Activated naive CD8-positive, alpha-beta T cell treated with anti-CD3 and anti-CD28 coated beads, Interleukin-2, amount 10 ng/mL, durations not matched to agents 7 days and 5 days (primary cell): Measurements from ENCODE around the gene DIAPH3. TPM values are rescaled to one million over a fixed set of nuclear protein-coding genes. Genes with fewer than 3 reads are reported as not detected.

Experiments used
- ATAC-seq: fragments of 150-1000 bp; cut with Tn5 transposase; one replicate; pipeline ENCODE4 v1.10.0; 2021; ENCODE audit warnings: low read depth, moderate library complexity
- POLR2A ChIA-PET: fragments of 350-600 bp; sonication (Branson Sonifier 250); formaldehyde crosslinking; loops from one replicate; lab custom pipeline; 2021; ENCODE audit warnings: antibody characterized with exemption; lab: Charles Lee
- DNase-seq: peaks from one replicate; pipeline ENCODE4 v3.0.0; 2021
- H3K27ac Mint-ChIP-seq: one replicate; pipeline ENCODE4 v1.8.0; 2022; ENCODE audit warnings: mild to moderate bottlenecking, mixed read lengths
- H3K27me3 Mint-ChIP-seq: one replicate; pipeline ENCODE4 v1.8.0; 2022; ENCODE audit warnings: mild to moderate bottlenecking, moderate library complexity, mixed read lengths
- H3K36me3 Mint-ChIP-seq: one replicate; pipeline ENCODE4 v1.8.0; 2021; ENCODE audit warnings: mild to moderate bottlenecking, mixed read lengths
- H3K4me1 Mint-ChIP-seq: one replicate; pipeline ENCODE4 v1.8.0; 2021; ENCODE audit warnings: mixed read lengths
- H3K4me3 Mint-ChIP-seq: one replicate; pipeline ENCODE4 v1.8.0; 2022; ENCODE audit warnings: mild to moderate bottlenecking, moderate library complexity, mixed read lengths
- H3K9me3 Mint-ChIP-seq: one replicate; pipeline ENCODE4 v1.8.0; 2021; ENCODE audit warnings: mixed read lengths
- total RNA-seq, 2 experiments: library from RNA; stranded (reverse); gene quantifications; one replicate each; pipeline ENCODE4 v1.2.3, GENCODE V29; 2021

Gene DIAPH3
- total RNA-seq, 2 experiments from 2014 or later = 16.2 to 18.3 TPM

GRCh38 chr13:59738921-59739320 lies 424.8 kb downstream of the DIAPH3 start:
- POLR2A ChIA-PET = no interaction called here
- Mint-ChIP-seq H3K9me3 (peaks cover 2% of the 10 kb centered on the region), H3K27me3 (no peaks in the 10 kb centered on the region), H3K4me3 (no peak overlapping the region), H3K27ac (no peak overlapping the region), H3K4me1 (peaks cover 2% of the 10 kb centered on the region), H3K36me3 (peaks cover 3% of the 10 kb centered on the region)
- ATAC-seq = no peak
- no peak for DNase-seq

GRCh38 chr13:59734393-59734792 lies 429.3 kb downstream of the DIAPH3 start:
- Mint-ChIP-seq H3K27ac (no peak overlapping the region), H3K36me3 (no peaks in the 10 kb centered on the region), H3K27me3 (no peaks in the 10 kb centered on the region), H3K4me1 (no peaks in the 10 kb centered on the region), H3K4me3 (no peak overlapping the region), H3K9me3 (no peaks in the 10 kb centered on the region)
- no peak for DNase-seq
- ATAC-seq = no peak
- POLR2A ChIA-PET = no interaction called here

GRCh38 chr13:59733744-59734143 lies 430.0 kb downstream of the DIAPH3 start:
- Mint-ChIP-seq H3K4me3 (no peak overlapping the region), H3K36me3 (no peaks in the 10 kb centered on the region), H3K4me1 (no peaks in the 10 kb centered on the region), H3K9me3 (no peaks in the 10 kb centered on the region), H3K27me3 (no peaks in the 10 kb centered on the region), H3K27ac (no peak overlapping the region)
- POLR2A ChIA-PET = no interaction called here
- no peak for DNase-seq
- ATAC-seq = no peak

GRCh38 chr13:59730026-59730425 lies 433.7 kb downstream of the DIAPH3 start:
- H3K27me3 Mint-ChIP-seq = no peaks in the 10 kb centered on the region
- POLR2A ChIA-PET = no interaction called here
- ATAC-seq (no peak), DNase-seq (no peak)
- no peak overlapping the region for H3K27ac Mint-ChIP-seq
- H3K4me3 Mint-ChIP-seq = no peak overlapping the region
- no peaks in the 10 kb centered on the region for H3K9me3 Mint-ChIP-seq
- no peaks in the 10 kb centered on the region for H3K4me1 Mint-ChIP-seq
- no peaks in the 10 kb centered on the region for H3K36me3 Mint-ChIP-seq

GRCh38 chr13:59728896-59729545 lies 434.7 kb downstream of the DIAPH3 start:
- H3K4me1 Mint-ChIP-seq = no peaks in the 10 kb centered on the region
- no peak for ATAC-seq
- H3K4me3 Mint-ChIP-seq = no peak overlapping the region
- no peaks in the 10 kb centered on the region for H3K27me3 Mint-ChIP-seq
- no peak overlapping the region for H3K27ac Mint-ChIP-seq
- POLR2A ChIA-PET = no interaction called here
- H3K36me3 Mint-ChIP-seq = no peaks in the 10 kb centered on the region
- DNase-seq = no peak
- no peaks in the 10 kb centered on the region for H3K9me3 Mint-ChIP-seq

- Mint-ChIP-seq H3K4me1 (peaks cover 13% of the 10 kb centered on the region), H3K27ac (peak overlapping the region; percentile 38), H3K9me3 (no peaks in the 10 kb centered on the region), H3K36me3 (no peaks in the 10 kb centered on the region), H3K27me3 (no peaks in the 10 kb centered on the region), H3K4me3 (no peak overlapping the region)
- POLR2A ChIA-PET = no interaction called here
- no peak for DNase-seq
- ATAC-seq = peak; percentile 67
Measured at GRCh38 chr13:59721926-59722910, 441.5 kb downstream of the DIAPH3 start.

- POLR2A ChIA-PET = no interaction called here
- no peak overlapping the region for H3K27ac Mint-ChIP-seq
- ATAC-seq = no peak
- no peaks in the 10 kb centered on the region for H3K27me3 Mint-ChIP-seq
- no peaks in the 10 kb centered on the region for H3K36me3 Mint-ChIP-seq
- H3K4me3 Mint-ChIP-seq = no peak overlapping the region
- no peaks in the 10 kb centered on the region for H3K9me3 Mint-ChIP-seq
- H3K4me1 Mint-ChIP-seq = no peaks in the 10 kb centered on the region
- DNase-seq = no peak
Measured at GRCh38 chr13:59715611-59716010, 448.1 kb downstream of the DIAPH3 start.

GRCh38 chr13:59710996-59711701 lies 452.6 kb downstream of the DIAPH3 start:
- Mint-ChIP-seq H3K27me3 (peaks cover 3% of the 10 kb centered on the region), H3K9me3 (no peaks in the 10 kb centered on the region), H3K4me1 (no peaks in the 10 kb centered on the region), H3K36me3 (peaks cover 1% of the 10 kb centered on the region), H3K4me3 (no peak overlapping the region), H3K27ac (no peak overlapping the region)
- DNase-seq (no peak), ATAC-seq (no peak)
- POLR2A ChIA-PET = no interaction called here

GRCh38 chr13:59710416-59710815 lies 453.3 kb downstream of the DIAPH3 start:
- H3K27ac Mint-ChIP-seq = no peak overlapping the region
- no peaks in the 10 kb centered on the region for H3K4me1 Mint-ChIP-seq
- ATAC-seq (no peak), DNase-seq (no peak)
- peaks cover 1% of the 10 kb centered on the region for H3K36me3 Mint-ChIP-seq
- POLR2A ChIA-PET = no interaction called here
- no peaks in the 10 kb centered on the region for H3K9me3 Mint-ChIP-seq
- no peak overlapping the region for H3K4me3 Mint-ChIP-seq
- H3K27me3 Mint-ChIP-seq = peaks cover 3% of the 10 kb centered on the region

- H3K36me3 Mint-ChIP-seq = peaks cover 1% of the 10 kb centered on the region
- POLR2A ChIA-PET = no interaction called here
- peaks cover 3% of the 10 kb centered on the region for H3K27me3 Mint-ChIP-seq
- no peaks in the 10 kb centered on the region for H3K4me1 Mint-ChIP-seq
- H3K27ac Mint-ChIP-seq = no peak overlapping the region
- DNase-seq = no peak
- ATAC-seq = no peak
- no peaks in the 10 kb centered on the region for H3K9me3 Mint-ChIP-seq
- no peak overlapping the region for H3K4me3 Mint-ChIP-seq
Measured at GRCh38 chr13:59706101-59706976, 457.4 kb downstream of the DIAPH3 start.

- H3K4me3 Mint-ChIP-seq = no peak overlapping the region
- H3K4me1 Mint-ChIP-seq = no peaks in the 10 kb centered on the region
- no peaks in the 10 kb centered on the region for H3K27me3 Mint-ChIP-seq
- H3K36me3 Mint-ChIP-seq = no peaks in the 10 kb centered on the region
- ATAC-seq (no peak), DNase-seq (no peak)
- no peak overlapping the region for H3K27ac Mint-ChIP-seq
- POLR2A ChIA-PET = no interaction called here
- no peaks in the 10 kb centered on the region for H3K9me3 Mint-ChIP-seq
Measured at GRCh38 chr13:59702269-59702668, 461.5 kb downstream of the DIAPH3 start.

GRCh38 chr13:59701261-59701660 lies 462.5 kb downstream of the DIAPH3 start:
- Mint-ChIP-seq H3K4me3 (no peak overlapping the region), H3K4me1 (no peaks in the 10 kb centered on the region), H3K9me3 (no peaks in the 10 kb centered on the region), H3K27me3 (no peaks in the 10 kb centered on the region), H3K36me3 (no peaks in the 10 kb centered on the region), H3K27ac (no peak overlapping the region)
- DNase-seq (no peak), ATAC-seq (no peak)
- POLR2A ChIA-PET = no interaction called here

GRCh38 chr13:59700281-59700680 lies 463.4 kb downstream of the DIAPH3 start:
- Mint-ChIP-seq H3K4me1 (no peaks in the 10 kb centered on the region), H3K27ac (no peak overlapping the region), H3K9me3 (no peaks in the 10 kb centered on the region), H3K4me3 (no peak overlapping the region), H3K27me3 (no peaks in the 10 kb centered on the region), H3K36me3 (no peaks in the 10 kb centered on the region)
- POLR2A ChIA-PET = no interaction called here
- no peak for ATAC-seq
- DNase-seq = no peak
